Osteoblast (primary cell): ENCODE data around the gene CFB. TPM values are rescaled to one million over a fixed set of nuclear protein-coding genes. Genes with fewer than 3 reads are reported as not detected.

Source experiments
- DNase-seq: peaks from one replicate; pipeline ENCODE4 v3.0.0; 2011; ENCODE audit warnings: low spot score, mixed read lengths; ENCODE audit not compliant: insufficient read length; ENCODE audit errors: missing footprints
- H2AFZ ChIP-seq: 2 replicates; pipeline ENCODE4 v1.6.0; 2011; ENCODE audit warnings: mild to moderate bottlenecking, low read length
- H3K27ac ChIP-seq: 2 replicates; pipeline ENCODE4 v1.5.1; 2011; ENCODE audit warnings: mild to moderate bottlenecking, low read depth, low read length, moderate library complexity
- H3K27me3 ChIP-seq: 2 replicates; pipeline ENCODE4 v1.6.0; 2012; ENCODE audit warnings: mild to moderate bottlenecking, control low read depth, inconsistent platforms, low read length, moderate library complexity; ENCODE audit not compliant: insufficient read depth
- H3K36me3 ChIP-seq: 2 replicates; pipeline ENCODE4 v1.5.1; 2011; ENCODE audit warnings: mild to moderate bottlenecking, low read length, control low read depth, moderate library complexity; ENCODE audit not compliant: insufficient read depth
- H3K4me1 ChIP-seq: 2 replicates; pipeline ENCODE4 v1.5.1; 2011; ENCODE audit warnings: mild to moderate bottlenecking, low read length, control low read depth, moderate library complexity; ENCODE audit not compliant: insufficient read depth
- H3K4me2 ChIP-seq: 2 replicates; pipeline ENCODE4 v1.6.0; 2011; ENCODE audit warnings: mild to moderate bottlenecking, low read length; ENCODE audit not compliant: insufficient read depth
- H3K4me3 ChIP-seq: fragments of 200-600 bp; sonication (generic); 3 replicates; pipeline ENCODE4 v1.5.1; 2012; ENCODE audit warnings: mild to moderate bottlenecking, low read length, inconsistent platforms; ENCODE audit not compliant: insufficient read depth
- H3K79me2 ChIP-seq: 2 replicates; pipeline ENCODE4 v1.6.0; 2012; ENCODE audit warnings: mild to moderate bottlenecking, low read length, control low read depth, inconsistent platforms; ENCODE audit not compliant: insufficient read depth
- H3K9me3 ChIP-seq: 2 replicates; pipeline ENCODE4 v1.5.1; 2011; ENCODE audit warnings: low read depth, low read length, control low read depth
- H4K20me1 ChIP-seq: 2 replicates; pipeline ENCODE4 v1.6.0; 2012; ENCODE audit warnings: mild to moderate bottlenecking, low read length, control low read depth; ENCODE audit not compliant: insufficient read depth
- total RNA-seq: library from RNA; depleted of rRNA; stranded (reverse); fragments of >200 nt; gene quantifications from 2 replicates; pipeline ENCODE4 v1.2.3, GENCODE V29; 2012
- TF ChIP-seq, protein P1 (sequence below): IDR thresholded peaks from 2 replicates; pipeline ENCODE4 v1.5.1; 2011; ENCODE audit warnings: mild to moderate bottlenecking, low read depth, low read length, moderate library complexity; ENCODE audit errors: extremely low read depth

CFB gene
- total RNA-seq, 1 donor, result 26.8 TPM

GRCh38 chr6:31915351-31915750 lies 30.5 kb upstream of the CFB start:
- no peak for DNase-seq
- Histone ChIP-seq H3K79me2 (no peaks in the 10 kb centered on the region), H3K27me3 (no peaks in the 10 kb centered on the region), H3K4me2 (no peak overlapping the region), H3K4me3 (no peak overlapping the region), H3K27ac (no peak overlapping the region), H4K20me1 (no peaks in the 10 kb centered on the region), H2AFZ (no peak overlapping the region), H3K4me1 (peaks cover 8% of the 10 kb centered on the region), H3K9me3 (no peaks in the 10 kb centered on the region), H3K36me3 (no peaks in the 10 kb centered on the region)
- TF ChIP-seq, protein P1, sequence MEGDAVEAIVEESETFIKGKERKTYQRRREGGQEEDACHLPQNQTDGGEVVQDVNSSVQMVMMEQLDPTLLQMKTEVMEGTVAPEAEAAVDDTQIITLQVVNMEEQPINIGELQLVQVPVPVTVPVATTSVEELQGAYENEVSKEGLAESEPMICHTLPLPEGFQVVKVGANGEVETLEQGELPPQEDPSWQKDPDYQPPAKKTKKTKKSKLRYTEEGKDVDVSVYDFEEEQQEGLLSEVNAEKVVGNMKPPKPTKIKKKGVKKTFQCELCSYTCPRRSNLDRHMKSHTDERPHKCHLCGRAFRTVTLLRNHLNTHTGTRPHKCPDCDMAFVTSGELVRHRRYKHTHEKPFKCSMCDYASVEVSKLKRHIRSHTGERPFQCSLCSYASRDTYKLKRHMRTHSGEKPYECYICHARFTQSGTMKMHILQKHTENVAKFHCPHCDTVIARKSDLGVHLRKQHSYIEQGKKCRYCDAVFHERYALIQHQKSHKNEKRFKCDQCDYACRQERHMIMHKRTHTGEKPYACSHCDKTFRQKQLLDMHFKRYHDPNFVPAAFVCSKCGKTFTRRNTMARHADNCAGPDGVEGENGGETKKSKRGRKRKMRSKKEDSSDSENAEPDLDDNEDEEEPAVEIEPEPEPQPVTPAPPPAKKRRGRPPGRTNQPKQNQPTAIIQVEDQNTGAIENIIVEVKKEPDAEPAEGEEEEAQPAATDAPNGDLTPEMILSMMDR, result no peak

DNA sequence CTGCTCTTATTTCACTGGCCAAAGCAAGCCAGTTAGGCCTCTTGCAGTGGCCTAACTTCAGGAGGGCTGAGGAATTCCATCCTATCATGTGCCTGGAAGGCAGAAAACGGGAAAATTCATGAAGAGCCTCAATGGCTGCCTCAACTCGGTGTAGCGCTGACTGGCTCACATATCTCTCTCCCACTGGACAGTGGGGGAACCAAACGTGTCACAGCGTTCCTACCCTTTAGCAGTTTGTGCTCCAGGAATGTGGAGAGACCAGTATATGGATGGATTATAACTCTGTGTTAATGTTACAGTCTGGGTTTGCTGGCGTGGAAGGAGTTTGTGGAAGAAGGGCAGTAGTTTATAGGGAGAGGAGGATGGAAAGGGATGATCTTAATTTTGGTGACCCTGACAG lies 30.1 kb upstream of the CFB start:
- H3K27ac ChIP-seq, result no peak overlapping the region
- no peak overlapping the region for H3K4me3 ChIP-seq
- H3K4me1 ChIP-seq, result peaks cover 6% of the 10 kb centered on the region
- H3K27me3 ChIP-seq, result no peaks in the 10 kb centered on the region
- H2AFZ ChIP-seq, result no peak overlapping the region
- TF ChIP-seq, protein P1, result no peak
- H4K20me1 ChIP-seq, result no peaks in the 10 kb centered on the region
- no peak overlapping the region for H3K4me2 ChIP-seq
- H3K9me3 ChIP-seq, result no peaks in the 10 kb centered on the region
- no peak for DNase-seq
- no peaks in the 10 kb centered on the region for H3K36me3 ChIP-seq
- H3K79me2 ChIP-seq, result no peaks in the 10 kb centered on the region

DNA sequence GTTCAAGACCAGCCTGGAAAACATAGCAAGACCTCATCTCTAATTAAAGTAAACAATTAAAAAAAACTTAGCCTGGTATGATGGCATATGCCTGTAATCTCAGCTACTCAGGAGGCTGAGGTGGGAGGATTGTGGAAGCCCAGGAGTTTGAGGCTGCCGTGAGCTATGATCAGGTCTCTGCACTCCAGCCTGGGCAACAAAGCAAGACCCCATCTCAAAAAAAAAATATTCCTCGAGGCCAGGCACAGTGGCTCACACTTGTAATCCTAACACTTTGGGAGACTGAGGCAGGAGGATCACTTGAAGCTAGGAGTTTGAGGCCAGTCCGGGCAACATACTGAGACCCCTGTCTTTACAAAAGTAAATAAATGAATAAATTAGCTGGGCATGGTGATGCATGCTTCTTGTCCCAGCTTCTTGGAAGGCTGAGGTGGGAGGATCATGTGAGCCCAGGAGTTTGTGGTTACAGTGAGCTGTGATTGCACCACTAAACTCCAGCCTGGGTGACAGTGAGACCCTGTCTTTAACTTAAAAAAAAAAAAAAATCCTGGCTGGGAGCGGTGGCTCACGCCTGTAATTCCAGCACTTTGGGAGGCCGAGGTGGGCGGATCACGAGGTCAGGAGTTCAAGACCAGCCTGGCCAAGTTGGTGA lies 27.7 kb upstream of the CFB start:
- H3K79me2 ChIP-seq, result no peaks in the 10 kb centered on the region
- no peak for DNase-seq
- no peak overlapping the region for H3K27ac ChIP-seq
- no peaks in the 10 kb centered on the region for H3K4me1 ChIP-seq
- H3K4me3 ChIP-seq, result no peak overlapping the region
- no peaks in the 10 kb centered on the region for H3K9me3 ChIP-seq
- no peaks in the 10 kb centered on the region for H3K36me3 ChIP-seq
- H3K27me3 ChIP-seq, result no peaks in the 10 kb centered on the region
- H2AFZ ChIP-seq, result no peak overlapping the region
- H3K4me2 ChIP-seq, result no peak overlapping the region
- no peaks in the 10 kb centered on the region for H4K20me1 ChIP-seq
- TF ChIP-seq, protein P1, result no peak

DNA sequence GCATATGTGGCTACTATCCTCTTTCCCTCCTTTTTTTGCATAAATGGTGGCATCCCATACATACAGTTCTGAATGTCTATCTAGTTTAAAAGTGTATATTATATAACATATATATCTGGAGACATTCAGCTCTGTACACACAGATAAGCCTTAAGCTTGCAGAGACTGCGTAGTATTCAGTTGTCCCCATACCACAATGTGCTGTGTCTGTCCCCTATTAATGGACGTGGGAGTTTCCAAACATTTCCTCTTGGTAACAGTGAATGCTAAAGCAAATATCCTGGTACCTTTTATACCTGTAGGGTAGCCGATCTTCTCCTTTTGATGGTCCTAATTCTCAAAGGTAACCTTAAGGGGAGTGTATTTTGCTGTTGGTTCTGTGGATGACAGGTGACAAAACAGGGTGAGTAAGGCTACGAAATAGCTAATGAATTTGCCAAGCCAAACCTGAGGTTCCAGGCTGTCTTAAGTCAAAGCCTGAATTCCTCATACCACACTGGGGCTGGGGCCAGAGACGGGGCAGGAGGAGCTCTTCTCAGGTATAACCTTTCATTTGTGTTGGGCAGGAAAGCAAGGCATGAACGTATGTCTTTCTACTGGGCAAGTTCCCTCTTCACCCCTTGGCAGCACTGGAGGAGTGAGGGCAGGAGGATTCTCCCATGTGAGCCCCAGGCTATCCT lies 26.1 kb upstream of the CFB start:
- H3K4me2 ChIP-seq, result no peak overlapping the region
- H3K9me3 ChIP-seq, result no peaks in the 10 kb centered on the region
- no peak for DNase-seq
- no peak overlapping the region for H3K4me3 ChIP-seq
- H3K27ac ChIP-seq, result no peak overlapping the region
- TF ChIP-seq, protein P1, result no peak
- H3K79me2 ChIP-seq, result no peaks in the 10 kb centered on the region
- no peaks in the 10 kb centered on the region for H4K20me1 ChIP-seq
- no peaks in the 10 kb centered on the region for H3K27me3 ChIP-seq
- H2AFZ ChIP-seq, result no peak overlapping the region
- H3K36me3 ChIP-seq, result no peaks in the 10 kb centered on the region
- H3K4me1 ChIP-seq, result no peaks in the 10 kb centered on the region
